NCI-H2227 treated with DMSO at 0.1 percent for 48 hours (cell line): ENCODE measurements around the gene CD1B.
"Not testable (repeated sequence)": the region's sequence is repeated elsewhere in the genome, so short reads cannot be mapped to it uniquely, and the experiment has no call there.

Source experiments
- DNase-seq: peaks from one replicate; lab custom pipeline; 2025; lab: John Stamatoyannopoulos, UW

CD1B gene

GRCh38 chr1:158331481-158332150, at the start of gene CD1B:
Gene CD1B, minus strand, starts transcription at chr1:158331531. Its CDS starts 108 bp downstream, at chr1:158331423.
- DNase-seq, result no peak

GRCh38 chr1:158374860-158375259, 43.5 kb upstream of the CD1B start:
- DNase-seq, result no peak

- not testable (repeated sequence) for DNase-seq
Measured at GRCh38 chr1:158374101-158374500, 42.8 kb upstream of the CD1B start.

GRCh38 chr1:158371188-158371953, 40.0 kb upstream of the CD1B start:
- DNase-seq, result no peak

- DNase-seq, result no peak
Measured at GRCh38 chr1:158366783-158367182, 35.5 kb upstream of the CD1B start.

- no peak for DNase-seq
Measured at GRCh38 chr1:158362941-158363340, 31.6 kb upstream of the CD1B start.

- DNase-seq, result no peak
Measured at GRCh38 chr1:158362482-158362881, 31.2 kb upstream of the CD1B start.

GRCh38 chr1:158357441-158357840, 26.1 kb upstream of the CD1B start:
- DNase-seq, result no peak

GRCh38 chr1:158356616-158357015, 25.3 kb upstream of the CD1B start:
- DNase-seq, result no peak

- DNase-seq, result no peak
Measured at GRCh38 chr1:158355773-158356285, 24.5 kb upstream of the CD1B start.

- no peak for DNase-seq
Measured at GRCh38 chr1:158354255-158354654, 22.9 kb upstream of the CD1B start.

GRCh38 chr1:158353303-158354075, 22.2 kb upstream of the CD1B start, which contains the start of gene CD1E:
Gene CD1E, plus strand, starts transcription at chr1:158353894. Its CDS starts 95 bp downstream, at chr1:158353989.
- no peak for DNase-seq

- not testable (repeated sequence) for DNase-seq
Measured at GRCh38 chr1:158348946-158349345, 17.6 kb upstream of the CD1B start.

GRCh38 chr1:158336413-158336812, 5.1 kb upstream of the CD1B start:
- not testable (repeated sequence) for DNase-seq

- no peak for DNase-seq
Measured at GRCh38 chr1:158335213-158335532, 3.8 kb upstream of the CD1B start.

GRCh38 chr1:158334526-158335212, 3.3 kb upstream of the CD1B start:
- DNase-seq, result no peak

- no peak for DNase-seq
Measured at GRCh38 chr1:158333405-158334155, 2.2 kb upstream of the CD1B start.

- no peak for DNase-seq
Measured at GRCh38 chr1:158331106-158331425, 265 bp downstream of the CD1B start.

GRCh38 chr1:158330391-158331105, 783 bp downstream of the CD1B start:
- DNase-seq, result no peak

- no peak for DNase-seq
Measured at GRCh38 chr1:158329733-158330132, 1.6 kb downstream of the CD1B start.

- DNase-seq, result no peak
Measured at GRCh38 chr1:158329300-158329699, 2.0 kb downstream of the CD1B start.
